GOT3 (cell line): ENCODE results near the gene SNCAIP.

Experiments used
- DNase-seq: peaks from one replicate; lab custom pipeline; 2025; ENCODE audit warnings: mixed read lengths; lab: John Stamatoyannopoulos, UW

SNCAIP gene

GRCh38 chr5:122507045-122507444 is 195.0 kb downstream of the SNCAIP start:
- DNase-seq, result no peak

GRCh38 chr5:122507581-122507980 is 195.5 kb downstream of the SNCAIP start:
- DNase-seq, result no peak

- DNase-seq, result no peak
Measured at GRCh38 chr5:122508623-122509022, 196.6 kb downstream of the SNCAIP start.
